GM18498 (cell line): ENCODE measurements around the gene MPP4.
"Not testable (repeated sequence)": the region's sequence is repeated elsewhere in the genome, so short reads cannot be mapped to it uniquely, and the experiment has no call there.

Experiments used
- ATAC-seq: cut with Tn5 transposase; IDR thresholded peaks from one replicate; pipeline ENCODE4 v1.9.1; 2021; ENCODE audit warnings: mild to moderate bottlenecking, moderate library complexity; ENCODE audit not compliant: unreplicated experiment

The MPP4 gene

DNA sequence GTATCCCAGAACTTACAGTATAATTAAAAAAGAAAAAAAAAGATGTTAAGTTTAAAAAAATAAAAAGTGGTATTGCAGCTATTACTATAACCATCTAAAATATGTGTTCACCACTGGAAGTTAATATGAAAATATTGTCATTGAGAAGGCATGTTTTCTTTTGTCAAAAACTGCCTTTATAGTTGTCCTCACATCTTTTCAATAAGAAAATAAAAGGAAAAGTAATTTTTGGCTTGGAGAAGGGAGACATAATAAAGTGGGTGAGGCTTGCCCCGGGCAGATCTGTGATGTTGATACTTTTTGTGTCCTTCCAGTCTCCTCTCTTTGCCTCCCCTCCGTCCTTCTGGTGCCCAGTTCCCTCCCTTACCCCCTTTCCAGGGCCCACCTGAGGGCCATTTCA, 24.9 kb downstream of the MPP4 start:
- ATAC-seq = no peak

DNA sequence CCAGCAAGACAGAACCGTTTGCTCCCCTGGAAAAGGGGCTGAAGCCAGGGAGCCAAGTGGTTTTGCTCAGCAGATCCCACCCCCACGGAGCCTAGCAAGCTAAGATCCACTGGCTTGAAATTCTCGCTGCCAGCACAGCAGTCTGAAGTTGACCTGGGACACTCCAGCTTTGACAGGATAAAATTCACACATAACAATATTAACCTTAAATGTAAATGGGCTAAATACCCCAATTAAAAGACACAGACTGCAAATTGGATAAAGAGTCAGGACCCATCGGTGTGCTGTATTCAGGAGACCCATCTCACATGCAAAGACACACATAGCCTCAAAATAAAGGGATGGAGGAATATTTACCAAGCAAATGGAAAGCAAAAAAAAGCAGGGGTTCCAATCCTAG, 27.2 kb downstream of the MPP4 start:
- not testable (repeated sequence) for ATAC-seq

DNA sequence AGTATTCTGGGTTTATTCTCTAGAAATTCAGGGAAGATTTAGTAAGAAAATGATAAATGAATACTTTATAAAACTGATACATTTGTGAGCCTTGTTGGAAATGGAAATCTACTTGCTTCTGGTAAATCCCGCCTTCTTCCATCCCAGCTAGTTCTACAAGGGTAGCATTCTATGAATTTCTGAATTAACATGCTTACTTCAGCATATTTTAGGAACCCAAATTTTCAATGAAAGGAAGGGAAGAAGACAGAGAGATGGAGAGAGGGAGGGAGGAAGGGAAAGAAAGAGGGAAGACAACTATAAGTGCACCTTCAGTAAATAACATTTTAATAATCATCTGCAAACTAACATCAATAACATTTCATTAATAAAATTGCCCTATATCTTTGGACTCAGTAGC, 28.6 kb downstream of the MPP4 start:
- no peak for ATAC-seq

DNA sequence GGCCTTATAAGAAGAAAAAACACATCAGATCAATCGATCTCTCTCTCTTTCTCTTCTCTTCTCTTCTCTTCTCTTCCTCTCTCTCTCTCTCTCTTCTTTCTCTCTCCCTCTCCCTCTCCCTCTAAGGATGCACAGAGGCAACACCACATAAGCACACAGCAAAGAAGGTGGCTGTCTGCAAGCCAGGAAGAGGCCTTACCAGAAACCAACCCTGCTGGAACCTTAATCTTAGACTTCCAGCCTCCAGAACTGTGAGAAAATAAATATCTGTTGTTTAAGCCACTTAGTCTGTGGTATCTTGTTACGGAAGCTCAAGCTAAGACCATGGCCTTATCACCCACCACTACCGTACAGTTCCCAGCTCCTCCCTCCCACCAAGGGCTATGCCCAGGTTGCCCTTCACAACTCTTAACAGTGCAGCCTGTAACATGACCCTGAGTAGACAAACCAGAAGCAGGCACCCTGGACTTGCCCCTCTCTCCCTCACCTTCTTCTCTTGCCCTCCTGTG, 30.0 kb downstream of the MPP4 start:
- ATAC-seq = no peak

DNA sequence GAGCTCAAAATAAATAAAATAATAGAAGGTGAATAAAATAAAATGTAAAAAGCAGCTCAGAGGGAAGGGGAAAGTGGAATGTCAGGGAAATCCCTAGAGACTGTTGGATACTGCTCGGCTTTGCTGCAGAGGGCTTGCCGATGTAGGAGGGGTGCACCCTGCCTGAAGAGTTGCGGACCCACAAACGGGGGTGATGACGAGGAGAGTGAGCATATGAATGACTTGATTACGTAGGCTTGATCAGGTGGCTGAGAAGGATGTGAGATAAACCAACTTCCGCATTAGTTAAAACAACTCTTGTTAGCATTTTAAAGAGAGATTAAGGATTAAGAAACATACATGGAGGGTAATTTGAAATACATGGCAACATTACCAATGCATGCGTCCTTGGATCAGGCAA, 34.1 kb downstream of the MPP4 start:
- no peak for ATAC-seq

DNA sequence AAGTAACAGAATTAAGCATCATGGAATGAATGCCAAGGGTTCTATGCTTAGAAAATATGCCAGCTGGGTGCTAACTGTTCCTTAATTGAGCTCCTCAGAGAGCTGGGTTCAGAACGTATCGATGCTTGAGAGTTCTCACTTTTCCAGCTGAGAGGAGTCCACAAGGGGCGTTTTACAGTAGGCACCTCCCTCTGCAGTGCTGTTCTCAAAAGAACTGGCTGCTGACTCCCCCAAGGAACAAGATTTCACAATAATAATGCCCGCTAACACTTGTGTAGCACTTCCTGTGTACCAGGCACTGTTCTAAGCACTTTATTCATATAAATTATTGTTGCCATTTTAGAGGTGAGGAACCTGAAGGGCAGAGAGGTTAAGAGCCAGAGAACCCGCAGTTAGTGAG, 37.1 kb downstream of the MPP4 start:
- ATAC-seq = no peak

DNA sequence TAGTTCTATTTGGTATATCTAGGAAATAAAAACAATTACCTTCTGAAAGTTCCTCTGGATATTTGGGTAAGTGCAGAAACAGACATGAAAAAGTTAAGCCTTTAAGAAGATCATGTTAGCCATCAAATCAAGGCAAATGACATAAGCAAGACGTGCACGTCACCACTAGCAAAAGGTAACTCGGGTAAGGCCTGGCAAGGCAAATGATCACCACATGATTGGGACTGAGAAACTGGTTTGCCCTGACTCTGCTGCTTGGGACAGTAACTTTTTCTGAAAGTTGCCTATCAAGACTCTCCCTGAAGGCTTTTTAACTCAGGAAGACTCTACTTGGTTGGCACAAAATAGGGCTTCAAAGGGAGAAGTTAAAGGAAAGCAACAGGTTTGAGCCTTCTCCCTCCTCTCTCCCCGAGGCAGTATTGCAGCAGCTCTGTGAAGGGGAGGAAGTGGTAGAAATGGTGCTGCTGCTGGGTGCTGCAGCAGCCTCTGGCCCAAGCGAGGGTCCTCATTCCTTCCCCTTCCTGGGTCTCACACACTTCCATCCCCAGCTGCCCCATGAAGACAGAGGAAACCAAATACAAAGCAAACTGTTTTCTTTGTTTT, 38.0 kb downstream of the MPP4 start:
- no peak for ATAC-seq

DNA sequence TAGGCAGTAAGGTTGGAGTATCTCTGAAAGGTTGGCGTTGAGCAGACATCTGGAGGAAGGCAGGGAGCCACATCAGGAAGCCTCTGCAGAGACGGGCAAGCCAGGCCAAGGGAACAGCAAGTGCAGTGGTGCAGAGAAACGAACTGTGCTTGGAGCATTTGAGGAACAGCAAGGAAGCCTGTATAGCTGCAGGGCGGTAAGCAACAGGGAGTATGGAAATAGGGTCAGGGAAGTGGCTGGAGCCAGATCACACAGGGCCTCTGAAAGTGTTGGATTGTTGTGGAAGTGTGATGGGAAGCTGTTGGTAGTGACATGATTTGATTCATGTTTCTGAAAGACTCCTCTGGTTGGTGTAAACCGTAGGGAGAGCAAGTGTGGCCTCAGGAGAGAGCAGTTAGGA, 41.7 kb downstream of the MPP4 start:
- no peak for ATAC-seq

DNA sequence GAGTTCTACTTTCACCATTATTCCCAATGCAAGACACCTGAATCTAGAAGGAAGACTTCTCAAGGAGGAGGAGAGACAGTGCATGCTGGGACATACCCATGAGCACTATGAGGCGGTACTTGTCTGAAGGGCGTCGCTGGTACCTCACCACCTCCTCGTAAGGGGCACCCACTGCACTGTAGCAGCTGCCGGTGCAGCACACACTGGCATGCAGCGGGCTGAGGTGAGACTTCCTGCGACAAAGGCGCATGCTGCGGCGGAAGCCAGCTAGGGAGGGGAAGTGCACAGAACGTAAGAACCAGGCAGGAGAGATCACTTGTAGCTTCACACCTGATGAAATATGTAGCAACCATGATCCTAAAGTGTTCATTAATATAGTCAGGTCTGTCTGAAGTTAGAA, 42.3 kb downstream of the MPP4 start:
- no peak for ATAC-seq

DNA sequence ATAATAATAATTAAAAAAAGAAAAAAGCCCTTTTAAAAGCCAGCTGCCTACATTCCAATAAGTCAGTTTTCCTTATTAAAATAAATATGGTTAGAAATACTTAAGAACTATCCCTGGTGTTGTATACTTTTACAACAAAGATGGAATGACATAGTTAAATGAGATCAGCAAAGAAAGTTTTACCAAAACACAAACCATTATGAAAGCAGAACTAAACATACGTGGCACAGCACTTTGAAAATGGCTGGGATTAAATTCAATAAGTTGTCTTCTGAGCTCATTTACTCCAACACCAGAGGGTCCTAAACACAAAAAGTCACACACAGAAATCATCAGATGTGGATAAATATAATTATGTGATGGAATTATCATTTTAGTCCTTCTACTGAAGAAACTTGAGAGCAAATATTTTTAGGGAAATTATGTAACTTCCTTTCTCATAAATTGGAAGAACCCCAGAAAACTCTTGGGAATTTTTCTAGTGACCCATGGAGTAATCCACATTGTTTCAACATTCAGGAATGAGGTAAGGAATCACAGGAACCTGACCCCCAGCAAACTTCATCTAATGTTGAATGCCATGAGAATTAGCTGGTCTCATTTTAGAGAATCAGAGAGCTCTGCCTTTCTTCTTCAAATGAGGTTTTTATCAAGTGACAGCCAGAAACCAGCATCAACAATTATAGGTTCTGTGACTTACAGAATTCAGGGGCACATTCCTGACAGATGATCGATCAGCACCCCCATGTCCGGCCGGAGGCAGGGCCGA, 43.6 kb downstream of the MPP4 start:
- no peak for ATAC-seq

DNA sequence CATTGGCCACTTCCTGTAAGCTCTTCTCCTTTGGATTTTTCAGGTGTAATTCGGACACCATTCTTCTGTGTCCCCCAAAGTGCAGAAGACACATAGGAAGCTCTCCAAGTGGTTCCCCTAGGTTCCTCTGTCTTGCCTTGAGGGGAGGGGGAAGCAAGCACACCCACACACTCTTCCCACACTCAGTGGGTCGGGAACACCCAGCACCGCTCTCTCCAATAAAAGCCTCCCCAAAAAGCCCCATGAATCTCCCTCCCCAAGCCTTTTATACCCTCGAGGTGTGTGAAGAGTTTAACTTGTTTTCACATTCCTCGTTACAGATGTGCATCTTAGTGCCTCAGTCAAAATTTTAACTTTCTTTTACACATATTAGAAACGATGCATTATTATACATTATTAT, 45.2 kb downstream of the MPP4 start:
- no peak for ATAC-seq

DNA sequence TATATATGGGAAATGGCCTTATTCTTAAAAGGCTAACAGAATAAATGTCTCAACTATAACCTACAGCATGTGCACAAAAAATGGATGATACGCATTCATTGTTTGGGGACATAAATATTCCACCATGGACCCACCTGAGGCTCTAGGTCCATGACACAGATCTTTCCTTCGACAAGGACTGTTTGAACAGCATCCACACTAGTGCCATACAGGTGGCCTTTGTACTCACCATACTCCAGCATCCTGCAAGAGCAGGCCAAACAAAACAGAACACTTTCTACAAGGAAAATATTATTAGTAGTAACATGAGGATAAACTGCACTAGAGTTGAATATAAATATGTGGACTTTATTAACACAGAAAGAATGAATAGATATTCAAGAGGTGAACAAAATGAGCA, 49.0 kb downstream of the MPP4 start:
- ATAC-seq = no peak

DNA sequence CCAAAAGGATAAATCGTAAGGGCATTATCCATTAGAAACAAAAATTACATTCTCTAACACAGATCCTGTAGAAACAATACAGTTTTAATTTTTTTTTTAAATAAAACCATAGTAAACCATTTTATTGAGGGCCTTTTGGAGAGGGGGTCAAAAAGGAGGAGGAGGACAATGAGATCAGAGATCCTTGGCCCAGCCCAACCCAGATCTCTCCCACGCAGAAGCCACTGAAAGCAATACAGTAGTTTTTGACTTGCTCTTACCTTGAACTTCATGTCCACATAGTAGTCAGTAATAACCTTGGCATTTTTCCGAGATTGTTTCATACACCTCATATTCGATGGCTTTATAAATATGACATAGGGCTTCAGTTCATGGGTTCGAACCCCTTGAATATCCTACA, 51.0 kb downstream of the MPP4 start:
- no peak for ATAC-seq

DNA sequence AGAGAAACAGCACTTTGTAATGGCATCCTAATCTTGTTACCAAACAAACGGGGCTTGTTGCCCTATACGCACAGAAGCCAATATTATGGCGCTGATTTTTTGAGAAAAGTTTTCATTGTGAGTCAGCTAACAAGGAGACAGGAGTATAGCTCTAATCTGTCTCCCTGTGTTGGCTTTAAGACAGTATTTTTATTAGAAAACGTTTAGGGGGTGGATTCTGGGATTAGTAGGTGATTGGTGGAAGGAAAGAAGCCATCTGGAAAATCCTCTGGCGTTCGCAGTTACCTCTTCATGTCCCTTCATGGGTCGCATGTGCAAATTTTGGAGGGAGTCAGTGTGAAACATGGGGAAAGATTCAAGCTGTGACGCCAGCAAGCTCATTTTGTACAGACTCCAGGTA, 54.4 kb downstream of the MPP4 start:
- ATAC-seq = no peak

DNA sequence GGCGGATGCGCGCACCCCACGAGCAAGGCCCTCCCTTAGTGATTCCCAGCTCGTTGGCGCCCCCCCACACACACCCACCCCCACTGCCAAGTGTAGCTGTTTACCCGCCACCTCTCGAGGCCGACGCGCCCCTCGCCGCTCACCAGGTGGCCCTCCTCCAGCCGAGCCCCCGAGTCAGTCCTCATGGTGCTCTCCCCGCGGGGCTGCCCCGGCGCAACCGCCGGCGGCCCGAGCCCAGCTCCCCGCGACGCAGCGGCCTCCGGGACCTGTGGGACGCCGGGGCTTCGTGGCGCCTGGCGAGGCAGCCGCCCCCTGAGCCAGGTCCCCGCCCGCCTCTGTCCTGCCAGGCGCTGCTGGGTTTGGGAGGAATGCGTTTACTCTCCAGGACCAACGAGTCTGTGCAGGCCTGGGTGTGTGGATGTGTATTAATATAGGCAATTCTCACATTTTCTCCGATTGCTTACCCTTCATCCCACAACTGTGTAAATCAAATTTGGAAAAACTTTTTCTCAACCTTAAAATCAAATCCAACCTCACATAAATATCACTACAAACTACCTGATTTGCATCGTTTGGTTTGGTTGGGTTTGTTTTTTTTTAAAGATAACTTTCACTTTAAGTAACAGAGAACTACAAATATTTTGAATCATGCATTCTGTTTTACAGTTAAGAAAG, 55.1 kb downstream of the MPP4 start, which contains the start of gene TMEM237:
TSS of gene TMEM237 (minus strand) at position 288 of the 675 bp plus-strand sequence. CDS start at position 185, 103 bp downstream.
- ATAC-seq = peak; percentile 48

DNA sequence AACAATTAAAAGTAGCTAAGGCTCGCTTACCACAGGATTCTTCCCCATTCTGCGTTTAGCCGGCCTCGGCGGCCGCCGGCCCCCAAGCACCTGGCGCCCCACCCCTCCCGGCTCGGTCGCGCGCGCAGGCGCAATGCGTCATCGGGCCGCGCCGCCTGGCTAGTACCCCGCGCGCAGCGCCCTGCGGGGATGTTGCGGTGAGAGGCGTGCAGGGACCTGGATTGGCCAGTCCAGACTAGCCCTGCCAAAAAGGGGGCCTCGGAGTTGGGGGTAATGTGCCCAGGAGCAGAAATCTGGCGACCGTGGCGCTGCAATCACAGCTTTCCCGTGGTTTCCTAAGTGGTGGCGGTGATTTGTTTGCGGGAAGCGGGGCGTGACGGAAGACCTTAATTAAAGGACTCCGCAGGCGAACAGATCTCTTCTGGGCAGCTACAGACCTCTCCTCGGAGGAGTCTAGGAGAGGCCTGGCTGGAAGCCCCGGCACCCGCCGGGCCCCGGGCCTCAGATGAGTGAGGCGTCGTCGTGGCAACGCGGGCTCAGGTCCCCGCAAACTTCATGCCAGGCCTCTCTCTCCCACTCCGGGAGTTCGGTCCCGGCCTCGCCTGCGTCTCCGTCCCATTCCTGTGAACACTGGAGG, 55.7 kb downstream of the MPP4 start:
- ATAC-seq = peak; percentile 84

DNA sequence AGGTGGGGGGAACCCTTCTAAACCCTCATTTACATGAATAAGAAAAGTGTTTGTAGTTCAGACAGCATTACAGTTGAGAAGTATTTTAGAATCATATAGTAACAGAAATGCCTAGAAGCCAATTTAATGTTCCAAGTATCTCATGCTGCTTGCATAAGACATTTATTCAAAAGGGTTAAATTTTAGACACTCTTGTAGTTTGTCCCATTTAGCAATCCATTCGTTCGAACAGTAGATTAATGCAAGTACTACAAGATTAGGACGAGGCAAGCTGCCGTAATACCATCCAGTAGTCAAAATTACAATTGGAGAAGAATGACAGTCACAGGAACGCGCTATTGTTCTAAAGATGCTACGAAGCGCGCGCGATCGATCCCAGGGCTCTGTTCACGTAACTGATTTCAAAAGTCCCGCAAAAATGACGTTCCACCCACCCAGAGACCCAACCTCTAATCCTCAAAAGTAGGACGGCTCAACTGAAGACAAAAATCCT, 56.3 kb downstream of the MPP4 start:
- ATAC-seq = peak; percentile 49

DNA sequence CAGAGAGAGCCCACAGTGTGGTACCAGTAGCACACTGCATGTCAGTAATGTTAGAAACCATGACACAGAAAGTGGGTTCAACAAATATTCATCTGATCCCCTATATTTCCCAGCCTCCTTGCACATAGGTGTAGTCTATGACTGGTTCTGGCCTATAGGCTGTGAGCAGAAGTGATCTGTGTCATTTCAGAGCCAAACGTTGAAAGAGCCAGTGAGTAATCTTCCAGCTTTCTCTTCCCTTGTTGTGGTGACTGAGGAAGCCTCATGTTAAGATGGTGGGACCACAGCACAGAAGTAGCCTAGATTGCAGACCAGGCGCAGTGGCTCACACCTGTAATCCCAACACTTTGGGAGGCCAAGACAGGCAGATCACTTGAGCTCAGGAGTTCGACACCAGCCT, 59.2 kb downstream of the MPP4 start:
- ATAC-seq = no peak

DNA sequence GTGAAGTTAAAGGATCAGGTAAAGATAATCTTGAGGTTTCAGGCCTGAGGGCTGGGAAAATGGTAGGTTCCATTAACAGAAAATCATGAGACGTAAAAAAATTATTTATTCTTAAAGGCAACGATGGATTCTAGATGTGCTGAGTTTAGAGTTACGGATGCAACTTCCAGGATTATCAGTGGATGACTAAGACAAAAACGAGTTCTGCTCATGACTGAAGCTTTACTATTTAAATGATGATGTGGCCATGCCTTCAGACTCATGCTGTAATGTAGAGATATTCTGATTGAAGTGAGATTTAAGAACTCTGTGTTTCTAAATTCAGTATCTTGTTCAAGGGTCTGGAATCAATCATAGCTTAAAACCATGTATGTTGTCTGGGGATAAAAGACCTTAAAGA, 60.1 kb downstream of the MPP4 start:
- no peak for ATAC-seq

DNA sequence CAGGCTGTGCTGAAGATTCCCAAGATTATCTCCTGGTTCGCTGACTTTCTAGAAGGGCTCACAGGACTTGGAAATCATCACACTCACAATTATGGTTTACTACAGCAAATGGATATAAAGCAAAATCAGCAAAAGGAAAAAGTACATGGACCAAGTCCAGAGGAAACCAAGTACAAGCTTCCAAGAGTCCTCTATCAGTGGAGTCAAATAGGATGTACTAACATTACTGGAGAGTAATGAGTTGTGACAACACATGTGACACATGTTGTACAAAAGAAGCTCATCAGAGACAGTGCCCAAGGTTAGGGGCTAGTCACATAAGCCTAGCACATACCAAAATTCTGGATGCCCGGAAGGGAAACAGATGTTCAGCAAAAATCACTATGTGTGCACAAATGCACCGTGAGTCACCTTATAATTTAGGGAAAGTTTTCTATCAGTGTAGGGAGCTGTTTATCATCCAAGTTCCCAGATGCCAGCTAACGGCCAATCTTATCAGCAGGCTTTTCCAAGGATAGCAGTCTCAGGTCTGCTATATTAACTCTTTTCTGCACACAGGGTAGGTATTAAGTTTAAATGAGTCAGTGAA, 64.7 kb downstream of the MPP4 start:
- ATAC-seq = no peak

DNA sequence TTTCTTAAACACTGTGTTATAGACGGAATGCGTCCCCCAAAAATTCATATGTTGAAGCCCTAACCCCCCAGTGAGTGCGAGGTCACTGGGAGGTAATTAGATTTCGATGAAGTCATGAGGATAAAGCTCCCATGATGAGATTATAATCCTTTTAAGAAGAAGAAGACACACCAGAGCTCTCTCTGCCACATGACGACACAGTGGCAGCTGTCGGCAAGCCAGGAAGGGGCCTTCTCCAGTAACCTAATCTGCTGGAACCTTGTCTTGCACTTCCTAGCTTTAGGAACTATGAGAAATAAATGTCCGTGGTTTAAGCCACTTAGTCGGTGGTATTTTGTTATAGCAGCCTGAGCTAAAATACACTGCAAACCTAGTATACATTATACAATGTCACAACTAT, 67.4 kb downstream of the MPP4 start:
- ATAC-seq = no peak
